ENCODE measurements around the gene MYL12A.
"Not testable (repeated sequence)": the region's sequence is repeated elsewhere in the genome, so short reads cannot be mapped to it uniquely, and the experiment has no call there.

MYL12A gene

DNA sequence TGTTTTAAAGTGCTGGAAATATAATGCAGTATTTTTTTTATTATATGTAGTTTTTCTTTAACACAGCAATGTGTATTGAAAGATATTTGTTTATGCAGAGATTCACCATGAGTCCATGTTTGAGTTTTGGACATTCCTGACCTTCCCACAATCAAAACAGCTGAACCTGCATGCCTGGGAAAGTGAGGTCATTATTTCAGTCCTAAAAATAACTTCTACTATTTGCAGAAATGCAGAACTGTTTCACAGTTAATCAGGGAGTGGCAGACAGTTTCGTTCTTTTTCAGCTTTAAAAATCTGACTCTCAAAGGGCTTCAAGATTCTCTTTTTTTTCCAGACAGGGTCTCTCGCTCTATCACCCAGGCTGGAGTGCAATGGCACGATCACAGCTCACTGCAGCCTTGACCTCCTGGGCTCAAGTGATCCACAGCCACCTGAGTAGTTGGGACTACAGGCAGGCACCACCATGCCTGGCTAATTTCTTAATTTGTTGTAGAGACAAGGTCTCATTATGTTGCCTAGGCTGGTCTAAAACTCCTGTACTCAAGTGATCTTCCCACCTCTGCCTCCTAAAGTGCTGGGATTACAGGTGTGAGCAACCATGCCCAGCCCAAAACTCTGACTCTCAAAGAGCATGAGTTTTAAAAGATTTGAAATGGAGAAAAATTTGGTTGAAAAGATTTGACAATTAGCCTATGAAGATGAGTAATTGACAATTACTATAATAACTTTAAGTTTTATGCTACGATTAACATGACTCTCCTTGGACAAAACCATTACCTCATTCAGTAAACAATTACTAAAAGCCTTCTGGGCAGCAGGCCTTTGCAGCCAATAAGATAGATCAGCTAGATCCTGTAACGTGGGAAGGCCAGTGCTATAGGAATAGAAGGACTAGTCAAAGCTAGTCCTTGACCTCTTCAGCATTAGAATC is 9.4 kb downstream of the MYL12A start:
- no peak for DNase-seq

DNA sequence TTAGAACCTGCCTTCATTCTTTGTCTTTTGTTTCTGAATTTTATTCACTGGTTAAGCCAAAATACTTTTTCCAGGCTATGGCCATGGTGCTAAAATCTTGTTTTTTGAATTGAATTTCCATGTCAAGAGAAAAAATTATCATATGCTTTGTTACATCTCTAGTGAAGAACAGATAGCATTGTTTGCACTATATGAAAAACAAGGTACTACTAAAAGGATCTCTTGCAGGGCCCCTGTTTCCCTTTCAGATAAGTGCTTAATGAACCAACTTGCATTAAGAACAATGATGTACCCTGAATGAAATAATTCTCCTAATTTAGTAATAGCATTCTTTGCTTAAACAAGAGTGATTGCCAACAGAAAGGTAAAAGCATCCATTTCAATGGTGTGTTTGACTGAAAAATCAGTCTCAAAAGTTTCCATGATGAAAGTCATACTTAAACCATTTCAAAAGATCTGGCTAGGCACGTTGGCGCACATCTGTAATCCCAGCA is 10.1 kb downstream of the MYL12A start:
- no peak for DNase-seq

DNA sequence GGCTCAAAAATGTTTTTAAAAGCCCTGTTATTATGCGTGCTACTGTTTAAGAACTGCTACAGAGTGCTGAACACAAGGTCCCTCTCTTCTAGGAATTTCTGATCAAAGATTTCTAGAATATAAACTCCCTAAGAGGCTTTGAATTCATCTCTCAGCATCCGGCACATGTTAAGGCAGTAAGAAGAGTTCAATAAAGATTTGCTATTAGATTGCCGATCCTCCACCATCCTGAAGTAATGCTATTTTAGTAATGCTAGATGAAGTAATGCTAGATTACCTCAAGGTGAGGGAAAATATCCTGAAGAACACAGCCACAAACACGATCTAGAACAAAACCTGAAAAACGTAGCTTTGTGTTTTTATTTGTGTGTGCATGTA is 13.4 kb downstream of the MYL12A start:
- DNase-seq, result no peak

DNA sequence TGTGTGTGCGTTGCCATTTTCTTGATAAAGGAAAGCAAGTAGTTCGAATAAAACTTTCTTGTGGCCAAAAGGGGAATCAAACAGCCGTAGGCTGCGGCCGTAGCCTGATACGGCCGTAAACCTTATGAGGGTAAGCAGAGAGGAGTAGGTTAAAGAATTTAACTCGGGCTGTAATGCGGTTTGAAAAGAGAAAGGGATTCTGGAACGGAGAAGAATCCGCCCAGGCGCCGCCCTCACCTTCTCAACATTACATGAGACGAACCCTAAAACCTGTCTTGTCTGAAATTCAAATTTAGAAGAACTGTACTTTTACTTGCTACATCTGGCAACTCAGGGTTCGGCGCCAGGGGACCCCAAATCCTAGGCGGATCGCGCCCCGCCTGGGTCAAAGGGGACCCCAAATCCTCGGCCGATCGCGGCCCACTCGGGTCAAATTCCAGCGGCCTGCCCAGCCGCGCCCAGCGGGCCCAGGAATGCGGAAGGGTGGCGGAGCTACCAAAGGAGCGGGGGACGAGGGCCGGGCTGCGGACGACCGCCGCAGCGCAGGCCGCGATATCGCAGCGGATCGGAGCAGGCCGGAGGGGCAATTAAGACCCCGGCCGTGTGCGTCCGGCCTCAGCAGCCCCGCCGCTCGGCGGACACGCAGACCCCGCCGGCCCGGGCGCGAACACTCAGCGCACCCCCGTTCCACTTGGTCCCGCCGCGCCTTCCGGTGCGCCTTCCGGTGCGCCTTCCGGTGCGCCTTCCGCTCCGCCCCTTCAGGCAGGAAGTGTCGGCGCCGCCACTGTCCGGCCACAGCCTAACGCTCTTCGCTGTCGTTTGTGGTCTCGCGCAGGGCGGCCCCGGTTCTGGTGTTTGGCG is 14.0 kb downstream of the MYL12A start, which contains the start of gene MYL12B:
Gene MYL12B, plus strand, starts transcription at position 761 of the 861 bp plus-strand sequence. CDS start 10,766 bp downstream, outside the sequence.
- DNase-seq, result no peak

GRCh38 chr18:3262234-3263131 is 14.9 kb downstream of the MYL12A start:
- no peak for DNase-seq

- DNase-seq, result no peak
Observed at GRCh38 chr18:3263132-3263700, 15.6 kb downstream of the MYL12A start.

DNA sequence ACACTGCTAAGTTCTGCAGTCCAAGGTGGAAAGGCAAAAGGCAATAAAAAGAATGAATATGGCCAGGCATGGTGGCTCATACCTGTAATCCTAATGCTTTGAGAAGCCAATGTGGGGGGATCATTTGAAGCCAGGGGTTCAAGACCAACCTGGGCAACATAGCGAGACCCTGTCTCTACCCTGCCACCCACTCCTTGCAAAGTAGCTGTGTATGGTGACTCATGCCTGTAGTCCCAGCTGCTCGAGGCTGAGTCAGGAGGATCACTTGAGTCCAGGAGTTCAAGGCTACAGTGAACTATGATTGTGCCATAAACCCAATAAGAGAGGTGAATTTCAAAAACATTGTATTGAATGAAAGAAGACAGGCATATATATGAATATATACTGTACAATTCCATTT is 16.8 kb downstream of the MYL12A start:
- no peak for DNase-seq

GRCh38 chr18:3265564-3266033 is 18.0 kb downstream of the MYL12A start:
- no peak for DNase-seq

GRCh38 chr18:3266062-3266608 is 18.5 kb downstream of the MYL12A start:
- no peak for DNase-seq

- DNase-seq, result no peak
Observed at GRCh38 chr18:3268306-3268705, 20.7 kb downstream of the MYL12A start.

GRCh38 chr18:3269241-3269913 is 21.8 kb downstream of the MYL12A start:
- no peak for DNase-seq

- DNase-seq, result no peak
Observed at GRCh38 chr18:3269914-3270299, 22.3 kb downstream of the MYL12A start.

DNA sequence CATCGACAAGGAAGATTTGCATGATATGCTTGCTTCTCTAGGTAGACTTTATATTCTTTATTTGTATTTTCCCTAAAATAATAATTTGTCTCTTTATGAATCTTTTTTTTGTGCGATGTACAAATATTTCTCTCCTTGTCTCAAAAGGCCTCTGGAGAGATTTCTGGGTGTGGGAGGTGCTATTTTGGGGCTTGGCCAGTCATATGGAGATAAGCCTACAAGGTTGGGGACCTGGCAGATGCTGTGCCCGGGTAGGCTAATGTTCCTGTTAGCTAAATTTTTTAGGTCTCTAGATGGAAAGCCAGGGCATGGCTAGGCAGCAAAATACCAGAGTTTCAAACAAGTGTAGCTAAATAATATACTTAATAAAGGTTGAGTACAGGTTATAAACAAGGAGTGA is 25.4 kb downstream of the MYL12A start:
- no peak for DNase-seq

DNA sequence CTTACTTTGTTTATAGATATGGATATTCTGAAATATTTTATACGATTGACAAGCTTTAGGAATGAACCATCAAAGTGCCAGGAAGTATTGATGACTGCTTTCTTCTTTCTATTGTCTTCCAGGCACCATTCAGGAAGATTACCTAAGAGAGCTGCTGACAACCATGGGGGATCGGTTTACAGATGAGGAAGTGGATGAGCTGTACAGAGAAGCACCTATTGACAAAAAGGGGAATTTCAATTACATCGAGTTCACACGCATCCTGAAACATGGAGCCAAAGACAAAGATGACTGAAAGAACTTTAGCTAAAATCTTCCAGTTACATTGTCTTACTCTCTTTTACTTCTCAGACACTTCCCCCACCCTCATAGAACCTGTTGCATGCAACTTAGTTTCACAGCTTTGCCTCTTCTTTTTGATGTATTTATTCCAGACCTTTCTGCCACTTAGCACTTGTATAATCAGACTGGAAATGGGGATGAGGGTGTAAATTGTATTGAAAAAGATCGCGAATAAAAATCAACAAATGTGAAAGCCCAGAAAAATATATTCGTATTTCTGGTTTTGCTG is 30.1 kb downstream of the MYL12A start:
- DNase-seq, result not testable (repeated sequence)

GRCh38 chr18:3279201-3280185 is 31.9 kb downstream of the MYL12A start:
- DNase-seq, result no peak

DNA sequence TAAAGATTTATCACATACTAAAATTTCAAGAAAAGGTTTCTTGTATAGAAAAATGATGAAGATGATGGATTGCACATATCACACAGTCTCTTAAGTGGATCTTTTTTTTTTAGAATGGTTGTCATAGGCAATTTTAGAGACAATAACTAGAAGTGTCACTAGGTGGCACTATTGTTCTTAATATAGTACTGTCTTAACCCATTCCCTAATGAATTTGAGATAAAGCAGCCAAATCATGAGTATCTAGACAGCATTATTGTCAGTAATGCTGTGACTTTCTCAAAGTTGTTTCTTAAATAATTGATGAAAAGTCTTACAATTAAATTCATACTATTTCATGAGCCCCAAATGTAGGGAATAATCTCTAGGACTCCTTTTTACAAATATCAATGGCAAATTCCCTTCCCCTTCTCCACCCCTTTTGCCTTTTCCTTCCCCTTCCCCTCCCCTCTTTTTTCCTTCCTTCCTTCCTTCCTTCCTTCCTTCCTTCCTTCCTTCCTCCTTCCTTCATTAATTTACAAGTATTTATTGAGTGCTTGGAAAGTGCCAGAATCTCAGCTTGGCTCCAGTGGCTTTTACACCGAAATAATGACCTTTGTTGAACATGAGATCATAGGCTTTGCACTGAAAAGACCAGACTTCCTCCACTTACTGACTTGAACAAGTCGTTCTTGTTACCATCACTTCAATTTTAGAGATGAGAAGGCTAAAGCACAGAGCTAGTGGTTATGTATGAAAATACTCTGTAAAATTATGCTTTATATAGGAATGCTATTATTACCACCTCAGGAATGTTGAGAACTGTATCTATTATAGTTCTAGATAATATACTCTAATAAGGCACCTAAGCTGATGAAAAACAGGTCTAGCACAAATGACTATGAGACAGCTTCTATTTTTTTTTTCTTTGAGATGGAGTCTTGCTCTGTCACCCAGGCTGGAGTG is 34.1 kb downstream of the MYL12A start:
- DNase-seq, result no peak

GRCh38 chr18:3283253-3283863 is 35.8 kb downstream of the MYL12A start:
- no peak for DNase-seq

DNA sequence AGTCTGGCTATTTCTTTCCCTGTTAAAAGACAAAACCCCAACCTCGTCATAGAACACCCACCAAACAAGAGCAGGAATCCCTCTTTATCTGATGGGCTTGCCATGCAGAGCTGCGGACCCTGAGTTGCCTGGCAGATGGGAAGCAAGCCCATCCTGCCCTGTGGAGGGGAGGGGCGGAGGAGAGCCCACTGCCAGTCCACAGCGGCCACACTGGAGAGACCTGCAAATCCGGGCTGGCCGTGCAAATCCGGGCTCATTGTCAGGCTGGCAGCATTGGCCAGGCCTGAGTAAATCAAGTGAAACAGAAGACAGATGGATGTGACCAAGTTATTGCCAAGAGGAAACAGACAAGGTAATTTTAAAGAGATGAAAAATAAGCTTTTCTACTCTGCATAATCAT is 36.3 kb downstream of the MYL12A start:
- DNase-seq, result no peak
